Subcutaneous adipose tissue (tissue), 4 donors: ENCODE data around the gene PSG4. TPM values are rescaled to one million over a fixed set of nuclear protein-coding genes. Genes with fewer than 3 reads are reported as not detected.

Experiments used
- total RNA-seq, 4 donors: library from RNA; depleted of rRNA; stranded (reverse); fragments of >200 nt; gene quantifications; one replicate each; pipeline ENCODE4 v1.1.0, GENCODE V29; 2016

The PSG4 gene
- total RNA-seq, 4 donors from 2014 or later: not detected

Other genes starting within 250 kb of the PSG4 start
- not detected for gene PSG11, start 179.2 kb downstream of the PSG4 start, total RNA-seq
- gene PSG2, start 122.9 kb downstream of the PSG4 start, total RNA-seq: not detected
- not detected for gene PSG5, start 19.1 kb downstream of the PSG4 start, total RNA-seq
- not detected for gene PSG9, start 63.9 kb upstream of the PSG4 start, total RNA-seq
- gene CD177, start 148.0 kb upstream of the PSG4 start, total RNA-seq: 1 to 10 TPM in 2 of 4 donors, not detected in 2; 3.6 to 6.8 TPM
- gene TEX101, start 209.3 kb upstream of the PSG4 start, total RNA-seq: not detected